Sigmoid colon (tissue), 4 donors: ENCODE data around the gene SLC30A7.

Experiments used
- CTCF ChIP-seq, 4 experiments: fragments of 450-650 bp in 3 of 4; fragments of 200-600 bp in 1 of 4; IDR thresholded peaks; one replicate each; pipeline ENCODE4 v1.5.1; 2016 to 2019; ENCODE audit warnings: antibody characterized with exemption in 4 of 4, mild to moderate bottlenecking in 3 of 4, moderate library complexity in 2 of 4
- EP300 ChIP-seq, 4 donors: sonication (generic); formaldehyde crosslinking; IDR thresholded peaks; one replicate each; pipeline ENCODE4 v1.6.1; 2017; ENCODE audit warnings: antibody characterized with exemption in 4 of 4
- POLR2A ChIP-seq, 2 donors: fragments of 450-650 bp; IDR thresholded peaks; one replicate each; pipeline ENCODE4 v1.6.1; 2016; ENCODE audit warnings: antibody characterized with exemption in 2 of 2, mild to moderate bottlenecking in 2 of 2, moderate library complexity in 2 of 2
- POLR2AphosphoS5 ChIP-seq, 4 donors: sonication (generic); formaldehyde crosslinking; IDR thresholded peaks; one replicate each; pipeline ENCODE4 v1.6.1; 2017; ENCODE audit warnings: antibody characterized with exemption in 4 of 4

DNA sequence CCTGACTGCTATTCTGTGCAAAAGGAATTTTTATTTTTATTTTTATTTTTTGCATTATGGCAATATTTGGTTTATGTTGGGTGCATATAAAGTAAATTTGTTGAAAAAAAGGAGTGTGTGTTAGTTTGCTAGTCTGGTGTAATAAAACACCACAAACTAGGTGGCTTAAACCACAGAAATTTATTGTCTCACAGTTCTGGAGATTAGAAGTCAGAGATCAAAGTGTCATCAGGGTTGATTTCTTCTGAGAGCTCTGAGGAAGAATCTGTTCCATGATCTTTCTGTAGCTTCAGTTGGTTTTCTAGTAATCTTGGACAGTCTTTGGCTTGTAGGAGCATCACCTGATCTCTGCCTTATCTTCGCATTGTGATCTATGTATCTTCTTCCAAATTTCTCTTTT lies 6.5 kb downstream of the SLC30A7 start:
- TF ChIP-seq POLR2A (IDR thresholded peaks at IDR 0.05) (no peak), CTCF (IDR thresholded peaks at IDR 0.05) (no peak), POLR2AphosphoS5 (IDR thresholded peaks at IDR 0.05) (no peak), EP300 (IDR thresholded peaks at IDR 0.05) (no peak)
